SK-N-DZ (cell line): ENCODE data around the gene LETMD1. TPM values are rescaled to one million over a fixed set of nuclear protein-coding genes. Genes with fewer than 3 reads are reported as not detected.
"Not testable (repeated sequence)": the region's sequence is repeated elsewhere in the genome, so short reads cannot be mapped to it uniquely, and the experiment has no call there.

Source experiments
- DNase-seq: peaks from one replicate; pipeline ENCODE4 v3.0.0-alpha.2; 2015; ENCODE audit warnings: low spot score
- polyA plus RNA-seq, 2 experiments: library from polyadenylated mRNA; depleted of rRNA; stranded (reverse); fragments of >200 nt; gene quantifications; 2 replicates each; pipeline ENCODE4 v1.2.3, GENCODE V29; 2014

LETMD1 gene
- polyA plus RNA-seq (2014; cell fraction: cytosol; rRNA removed): 125 and 128 TPM in 2 replicates
- 110 and 115 TPM in 2 replicates for polyA plus RNA-seq (2014; cell fraction: nucleus; rRNA removed)

GRCh38 chr12:51047655-51048540 lies at the start of gene LETMD1:
Gene LETMD1, plus strand, starts transcription at chr12:51048327. Its CDS starts 30 bp downstream, at chr12:51048357.
- DNase-seq: peak; percentile 99

- no peak for DNase-seq
Observed at GRCh38 chr12:50999093-50999492, 49.0 kb upstream of the LETMD1 start.

- no peak for DNase-seq
Observed at GRCh38 chr12:51000245-51000644, 47.9 kb upstream of the LETMD1 start.

DNA sequence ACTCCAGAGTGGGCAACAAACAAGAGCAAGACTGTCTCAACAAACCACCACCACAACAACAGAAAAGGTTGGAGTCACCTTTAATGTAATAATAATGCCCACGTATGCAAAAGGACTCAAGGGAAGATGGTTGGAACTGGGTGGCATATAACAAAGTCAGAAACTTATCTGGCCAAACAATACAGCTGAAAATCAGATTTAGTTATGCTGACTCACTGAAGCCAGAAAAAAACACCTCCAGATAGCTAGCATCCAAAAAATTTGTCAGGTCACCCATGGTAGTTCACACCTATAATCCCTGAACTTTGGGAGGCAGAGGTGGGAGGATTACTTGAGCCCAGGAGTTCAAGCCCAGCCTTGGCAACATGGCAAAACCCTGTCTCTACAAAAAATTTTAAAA lies 46.3 kb upstream of the LETMD1 start:
- DNase-seq: no peak

DNA sequence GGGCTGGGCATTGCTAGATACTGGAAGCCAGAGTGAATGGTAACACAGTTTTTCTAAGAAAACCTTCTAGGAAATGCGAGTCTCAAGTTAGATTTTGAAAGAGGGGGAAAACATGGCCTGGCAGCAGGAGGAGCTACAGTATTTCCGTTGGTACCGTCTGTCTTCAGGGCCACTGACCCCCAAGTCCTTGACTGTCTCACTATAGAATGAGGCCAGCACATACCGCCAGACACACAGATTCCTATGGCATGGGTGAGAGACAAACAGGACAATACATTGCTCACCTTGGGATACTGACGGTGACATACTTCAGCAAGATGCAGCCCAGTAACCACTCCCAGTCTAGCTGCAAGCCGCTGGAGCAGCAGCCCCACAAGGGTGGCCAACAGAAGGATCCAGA lies 43.6 kb upstream of the LETMD1 start:
- no peak for DNase-seq

GRCh38 chr12:51005030-51005429 lies 43.1 kb upstream of the LETMD1 start:
- DNase-seq: no peak

DNA sequence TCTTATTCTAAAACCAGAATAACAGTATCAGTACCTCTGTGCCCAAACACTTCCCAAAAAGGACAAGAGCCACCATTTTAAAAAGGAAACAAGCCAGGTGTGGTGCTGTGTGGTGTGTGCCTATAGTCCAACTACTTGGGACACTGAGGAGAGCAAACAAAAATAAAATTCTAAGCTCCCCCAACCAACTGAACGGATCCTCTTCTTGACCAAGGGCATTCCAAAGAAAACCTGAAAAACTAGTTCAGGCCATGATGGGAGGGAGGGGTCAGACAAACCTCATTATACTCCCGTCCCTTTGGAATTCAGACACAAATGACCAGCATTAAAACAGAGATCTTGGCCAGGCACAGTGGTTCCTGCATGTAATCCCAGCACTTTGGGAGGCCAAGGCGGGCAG lies 42.5 kb upstream of the LETMD1 start:
- DNase-seq: no peak

- DNase-seq: no peak
Observed at GRCh38 chr12:51008329-51009055, 39.6 kb upstream of the LETMD1 start.

DNA sequence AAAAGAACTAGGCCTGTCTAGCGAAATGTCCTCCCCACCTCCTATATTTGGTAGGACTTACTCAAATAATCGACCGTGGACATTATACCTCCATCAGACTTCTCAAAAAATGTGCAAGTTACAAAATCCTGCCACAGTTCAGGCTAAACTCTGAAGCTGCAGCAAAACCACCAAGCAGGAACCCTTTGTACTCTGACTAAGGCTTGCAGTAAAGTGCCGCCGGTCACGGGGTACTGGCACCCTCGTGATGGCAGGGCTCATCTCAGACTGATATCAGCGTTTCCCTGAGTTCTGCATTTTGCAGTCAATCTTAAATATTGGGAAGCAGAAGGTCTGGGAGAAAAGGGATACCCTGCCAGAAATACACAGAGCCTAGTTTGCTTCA lies 39.1 kb upstream of the LETMD1 start:
- DNase-seq: no peak

GRCh38 chr12:51011955-51012354 lies 36.2 kb upstream of the LETMD1 start:
- DNase-seq: no peak

- no peak for DNase-seq
Observed at GRCh38 chr12:51012570-51013236, 35.4 kb upstream of the LETMD1 start.

DNA sequence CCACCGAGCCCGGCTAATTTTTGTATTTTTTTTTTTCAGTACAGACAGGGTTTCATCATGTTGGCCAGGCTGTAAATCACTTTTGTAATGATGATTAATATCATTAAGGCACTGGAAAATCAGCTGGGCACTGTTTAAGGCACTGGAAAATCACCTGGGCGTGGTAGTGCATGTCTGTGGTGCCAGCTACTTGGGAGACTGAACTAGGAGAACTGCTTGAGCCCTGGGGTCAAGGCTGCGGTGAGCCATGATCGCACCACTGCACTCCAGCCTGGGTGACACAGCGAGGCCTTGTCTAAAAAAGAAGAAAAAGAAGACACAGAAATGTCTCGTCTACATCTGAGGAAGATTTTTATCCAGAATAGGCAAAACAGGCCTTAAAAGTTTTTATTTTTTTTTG lies 34.7 kb upstream of the LETMD1 start:
- no peak for DNase-seq

DNA sequence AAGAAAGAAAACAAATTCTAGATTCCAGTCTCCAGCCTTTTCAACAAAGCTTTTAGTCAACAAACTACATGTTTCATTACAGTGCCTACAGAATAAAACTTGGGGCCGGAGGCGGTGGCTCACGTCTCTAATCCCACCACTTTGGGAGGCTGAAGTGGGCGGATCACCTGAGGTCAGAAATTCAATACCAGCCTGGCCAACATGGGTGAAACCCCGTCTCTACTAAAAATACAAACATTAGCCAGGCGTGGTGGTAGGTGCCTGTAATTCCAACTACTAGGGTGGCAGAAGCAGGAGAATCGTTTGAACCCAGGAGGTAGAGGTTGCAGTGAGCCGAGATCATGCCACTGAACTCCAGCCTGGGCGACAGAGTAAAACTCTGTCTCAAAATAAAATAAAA lies 33.7 kb upstream of the LETMD1 start:
- not testable (repeated sequence) for DNase-seq

GRCh38 chr12:51017452-51017851 lies 30.7 kb upstream of the LETMD1 start:
- no peak for DNase-seq

DNA sequence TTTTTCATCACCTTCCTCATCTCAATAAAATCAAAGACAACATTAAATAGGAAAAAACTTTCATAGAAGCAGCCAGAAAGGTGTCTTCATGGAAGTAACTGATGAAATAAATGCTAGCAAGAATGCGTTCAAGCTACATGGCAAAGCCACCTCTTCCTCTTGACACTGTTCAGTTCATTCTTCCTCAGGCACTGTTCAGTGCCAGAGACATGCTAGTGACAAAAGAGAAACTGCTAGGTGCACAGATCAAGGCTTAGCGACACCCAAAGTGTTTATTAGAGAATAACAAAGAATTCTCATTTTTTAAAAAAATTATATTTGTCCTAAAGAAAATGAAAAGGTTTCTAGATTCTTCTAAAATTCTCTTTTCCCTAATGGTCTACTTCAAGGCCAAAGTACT lies 29.2 kb upstream of the LETMD1 start:
- DNase-seq: no peak

GRCh38 chr12:51019927-51020326 lies 28.2 kb upstream of the LETMD1 start:
- no peak for DNase-seq

GRCh38 chr12:51020448-51021182 lies 27.5 kb upstream of the LETMD1 start:
- no peak for DNase-seq

DNA sequence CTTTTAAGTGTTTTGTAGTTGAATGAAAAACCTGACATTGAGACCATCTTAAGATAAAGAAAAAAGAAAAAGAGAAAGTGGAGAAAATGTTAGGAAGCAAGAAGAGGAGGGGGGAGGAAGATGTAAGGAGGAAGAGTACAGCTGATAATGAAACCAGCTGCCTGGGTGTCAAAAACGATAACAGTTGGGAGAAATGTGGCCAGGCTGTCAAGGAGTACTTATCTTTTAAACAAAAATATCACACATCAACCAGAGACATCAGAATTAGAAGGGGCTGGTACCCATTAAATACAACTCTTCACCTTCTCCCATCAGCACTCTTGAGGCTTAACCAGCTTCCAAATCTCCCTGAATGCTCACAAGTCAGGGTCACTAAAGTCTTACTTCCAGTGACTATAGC lies 26.4 kb upstream of the LETMD1 start:
- no peak for DNase-seq

DNA sequence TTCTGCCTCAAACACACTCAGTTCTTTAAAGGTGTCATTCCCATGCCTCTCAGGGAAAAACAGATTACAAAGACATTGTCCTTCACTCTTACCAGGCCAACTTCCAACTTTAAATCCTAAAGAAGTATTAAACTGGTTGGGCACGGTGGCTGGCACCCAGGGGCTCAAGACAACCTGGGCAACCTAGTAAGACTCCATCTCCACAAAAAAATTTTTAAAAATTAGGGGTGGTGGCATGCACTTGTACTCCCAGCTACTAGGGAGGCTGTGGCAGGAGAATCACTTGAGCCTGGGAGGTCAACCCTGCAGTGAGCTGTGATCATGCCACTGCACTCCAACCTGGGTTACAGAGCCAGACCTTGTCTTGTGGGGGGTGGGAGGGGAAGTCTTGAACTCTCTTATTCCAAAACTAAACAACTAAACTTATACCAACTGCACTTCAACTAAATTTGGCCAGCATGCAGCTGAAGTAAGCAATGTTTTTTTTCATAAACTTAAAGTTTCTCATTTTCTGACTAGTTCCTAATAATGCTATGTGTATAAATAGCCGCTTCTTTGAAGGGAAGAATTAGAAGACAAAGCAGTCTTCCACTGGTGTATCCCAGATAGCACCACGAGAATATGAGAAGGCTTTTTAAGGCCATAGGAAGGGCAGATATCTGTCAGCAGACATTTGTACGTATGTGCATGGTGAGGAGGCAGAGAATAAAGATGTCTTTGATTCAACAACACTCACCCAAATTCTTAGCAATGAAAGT lies 24.3 kb upstream of the LETMD1 start:
- no peak for DNase-seq

DNA sequence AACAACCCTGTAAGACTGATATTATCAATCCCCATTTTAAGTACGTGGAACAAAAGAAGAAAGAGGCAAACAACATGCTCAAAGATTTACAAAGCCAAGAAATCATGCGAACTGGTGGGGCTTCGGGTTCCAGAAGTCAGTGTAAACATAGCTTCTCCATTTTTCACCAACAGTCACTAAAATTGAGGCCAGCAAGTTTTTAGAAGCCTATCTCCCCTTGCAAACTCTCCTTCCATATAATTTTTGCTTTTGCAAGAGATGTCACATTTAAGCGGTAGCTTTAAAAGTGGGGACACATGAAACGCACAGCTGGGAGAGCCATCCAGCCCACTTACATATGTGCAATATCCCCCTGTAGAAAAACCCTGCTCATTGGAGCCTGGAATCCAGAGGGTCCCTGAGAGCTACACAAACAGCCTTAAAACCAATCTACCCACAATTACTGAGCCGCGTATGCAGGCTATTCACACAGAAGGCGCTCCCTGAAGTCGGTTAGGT lies 22.7 kb upstream of the LETMD1 start:
- DNase-seq: no peak
